Hepatocyte (in vitro differentiated cells): ENCODE results near the gene ARHGAP6.

Experiments
- EZH2 ChIP-seq: fragments of 200-600 bp; sonication (generic); IDR thresholded peaks from 2 replicates; pipeline ENCODE4 v1.6.1; 2016; ENCODE audit warnings: antibody characterized with exemption, mild to moderate bottlenecking, borderline replicate concordance
- EZH2phosphoT487 ChIP-seq: fragments of 200-600 bp; sonication (generic); IDR thresholded peaks from one replicate; pipeline ENCODE4 v1.6.1; 2018; ENCODE audit warnings: antibody characterized with exemption, mild to moderate bottlenecking, low read depth, moderate library complexity; ENCODE audit not compliant: unreplicated experiment, severe bottlenecking
- TF ChIP-seq, protein P1 (sequence below): fragments of 200-600 bp; sonication (generic); IDR thresholded peaks from 2 replicates; pipeline ENCODE4 v1.5.1; 2016; ENCODE audit warnings: antibody characterized with exemption, mild to moderate bottlenecking; ENCODE audit not compliant: poor library complexity

DNA sequence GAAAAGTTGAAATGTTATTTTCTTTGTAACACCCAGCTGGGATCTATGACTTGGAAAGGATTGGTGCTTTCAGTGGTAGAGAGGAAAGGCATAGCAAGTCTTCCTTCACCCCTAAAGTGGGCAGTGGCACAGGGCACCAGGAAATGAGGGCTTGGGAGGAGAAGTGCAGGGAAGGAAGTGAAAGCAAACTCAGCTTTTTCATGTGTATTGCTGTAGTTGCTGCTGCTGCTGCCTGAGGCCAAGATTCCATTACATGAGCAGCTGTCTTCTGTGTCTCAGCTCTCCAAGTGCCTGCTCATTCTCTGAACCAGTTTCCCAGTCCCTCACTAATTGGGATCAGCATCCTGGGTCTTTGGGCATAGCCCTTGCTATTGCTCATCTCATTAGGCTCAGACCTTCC is 552.0 kb downstream of the ARHGAP6 start:
- TF ChIP-seq, protein P1, sequence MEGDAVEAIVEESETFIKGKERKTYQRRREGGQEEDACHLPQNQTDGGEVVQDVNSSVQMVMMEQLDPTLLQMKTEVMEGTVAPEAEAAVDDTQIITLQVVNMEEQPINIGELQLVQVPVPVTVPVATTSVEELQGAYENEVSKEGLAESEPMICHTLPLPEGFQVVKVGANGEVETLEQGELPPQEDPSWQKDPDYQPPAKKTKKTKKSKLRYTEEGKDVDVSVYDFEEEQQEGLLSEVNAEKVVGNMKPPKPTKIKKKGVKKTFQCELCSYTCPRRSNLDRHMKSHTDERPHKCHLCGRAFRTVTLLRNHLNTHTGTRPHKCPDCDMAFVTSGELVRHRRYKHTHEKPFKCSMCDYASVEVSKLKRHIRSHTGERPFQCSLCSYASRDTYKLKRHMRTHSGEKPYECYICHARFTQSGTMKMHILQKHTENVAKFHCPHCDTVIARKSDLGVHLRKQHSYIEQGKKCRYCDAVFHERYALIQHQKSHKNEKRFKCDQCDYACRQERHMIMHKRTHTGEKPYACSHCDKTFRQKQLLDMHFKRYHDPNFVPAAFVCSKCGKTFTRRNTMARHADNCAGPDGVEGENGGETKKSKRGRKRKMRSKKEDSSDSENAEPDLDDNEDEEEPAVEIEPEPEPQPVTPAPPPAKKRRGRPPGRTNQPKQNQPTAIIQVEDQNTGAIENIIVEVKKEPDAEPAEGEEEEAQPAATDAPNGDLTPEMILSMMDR: no peak
- TF ChIP-seq EZH2 (no peak), EZH2phosphoT487 (no peak)
